DMS79 treated with DMSO at 0.1 percent for 48 hours (cell line): ENCODE results near the gene CST11.

Experiments used
- DNase-seq: peaks from one replicate; lab custom pipeline; 2025; lab: John Stamatoyannopoulos, UW

CST11 gene

DNA sequence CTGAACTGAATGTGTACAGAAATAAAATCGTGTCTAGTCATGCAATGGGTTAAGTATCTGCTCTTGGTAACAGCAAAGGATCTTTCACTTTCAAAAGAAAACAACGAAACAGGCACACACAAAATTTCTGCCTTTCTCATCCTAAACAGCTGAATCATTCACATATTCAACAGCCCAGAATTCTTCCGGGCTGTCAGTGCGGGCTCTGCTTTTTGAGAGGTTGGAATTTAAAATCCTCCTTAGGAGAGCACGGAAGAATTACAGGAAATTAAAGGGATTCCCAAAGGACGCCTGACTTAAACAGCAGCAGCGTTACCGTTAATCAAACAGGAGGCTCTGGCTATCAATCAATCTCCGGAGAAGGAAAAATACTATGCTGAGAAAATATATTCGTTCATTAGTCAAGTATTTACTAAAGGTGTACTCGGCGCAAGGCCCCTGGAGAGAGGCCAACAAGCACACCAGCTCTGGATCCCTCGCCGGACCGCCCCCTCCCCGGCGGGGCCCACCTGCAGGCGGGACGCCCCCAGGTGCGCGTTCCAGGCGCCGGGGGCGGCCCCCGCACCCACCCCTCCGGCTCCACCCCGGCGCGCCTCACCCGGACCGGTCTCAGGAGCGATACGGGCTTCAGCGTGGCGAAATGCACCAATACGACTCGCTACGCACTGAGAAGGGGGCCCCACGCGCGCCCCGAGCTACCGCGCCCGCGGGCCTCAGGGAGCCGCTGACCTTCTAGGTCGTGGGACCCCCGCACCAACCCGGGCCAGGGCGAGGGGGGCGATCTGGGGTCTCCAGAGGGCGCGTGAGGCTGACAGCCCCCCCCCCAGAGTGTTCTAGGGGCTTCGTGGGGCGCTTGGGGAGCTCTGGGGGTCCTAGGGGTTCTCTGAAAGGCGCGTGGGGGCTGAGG is 32.4 kb downstream of the CST11 start:
- DNase-seq, result peak; percentile 3

DNA sequence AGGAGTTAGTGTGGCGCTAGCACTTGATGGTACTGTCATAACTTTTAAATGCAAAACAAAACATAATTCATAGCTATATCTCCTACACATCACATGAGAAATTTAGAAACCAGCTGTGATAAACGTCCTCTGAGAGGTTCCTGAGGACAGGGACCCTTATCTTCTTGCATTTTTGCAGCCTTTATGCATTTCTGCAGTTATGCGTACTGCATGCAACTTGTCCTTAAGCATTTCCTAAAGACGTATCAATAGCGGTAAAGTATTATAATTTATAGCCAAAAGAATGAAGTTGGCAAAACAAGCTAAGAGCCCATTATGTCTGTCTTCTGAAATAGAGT is 33.0 kb downstream of the CST11 start:
- no peak for DNase-seq

GRCh38 chr20:23417861-23418260 is 34.8 kb downstream of the CST11 start:
- DNase-seq, result no peak

- DNase-seq, result no peak
Observed at GRCh38 chr20:23415959-23416583, 36.6 kb downstream of the CST11 start.

- DNase-seq, result no peak
Observed at GRCh38 chr20:23415555-23415954, 37.1 kb downstream of the CST11 start.

DNA sequence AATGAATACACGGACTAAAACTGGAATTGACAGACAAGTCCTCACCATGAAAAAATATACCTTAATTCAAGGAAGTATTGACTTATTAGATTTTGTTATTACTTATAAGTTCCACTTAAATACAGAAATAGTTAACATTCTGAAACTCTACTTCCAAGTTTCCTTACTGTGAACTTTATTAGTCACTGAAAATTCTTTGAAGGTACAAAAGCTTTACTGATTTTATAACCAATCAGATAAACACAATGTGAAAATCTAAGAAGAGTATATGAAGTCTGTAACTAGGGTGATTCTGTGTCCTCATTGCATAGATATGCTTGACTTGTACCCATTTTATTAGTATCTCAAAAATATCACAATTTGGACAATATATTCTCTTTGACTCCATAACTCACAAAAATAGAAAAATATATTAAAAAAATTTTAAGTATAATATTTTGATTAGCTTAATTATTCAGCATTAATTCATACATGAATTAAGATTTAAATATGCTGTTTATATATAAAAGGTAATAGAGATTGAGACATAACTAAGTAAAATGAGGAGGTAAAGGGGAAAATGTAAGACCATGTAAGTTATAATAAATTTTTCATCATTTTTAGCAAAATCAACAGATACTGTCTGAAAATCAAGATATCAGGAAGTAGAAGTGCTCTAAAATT is 38.0 kb downstream of the CST11 start:
- DNase-seq, result no peak

DNA sequence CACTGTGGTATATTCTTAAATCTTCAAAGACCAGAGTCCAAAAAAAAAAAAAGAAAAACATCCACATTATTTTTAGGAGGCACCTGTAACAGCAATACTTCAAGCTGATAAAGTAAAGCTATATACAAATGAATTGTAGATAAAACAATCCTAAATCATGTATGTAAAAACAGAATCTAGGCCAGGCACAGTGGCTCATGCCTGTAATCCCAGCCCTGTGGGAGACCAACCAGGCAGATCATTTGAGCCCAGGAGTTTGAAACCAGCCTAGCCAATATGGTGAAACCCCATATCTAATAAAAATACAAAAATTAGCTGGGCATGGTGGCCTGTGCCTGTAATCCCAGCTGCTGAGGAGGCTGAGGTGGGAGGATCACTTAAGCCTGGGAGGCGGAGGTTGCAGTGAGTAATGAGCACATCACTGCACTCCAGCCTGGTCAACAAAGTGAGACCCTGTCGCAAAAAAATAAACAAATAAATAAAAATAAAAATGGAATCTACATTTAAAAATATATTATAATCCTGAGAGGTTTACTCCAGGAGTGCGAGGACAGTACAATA is 38.7 kb downstream of the CST11 start:
- no peak for DNase-seq

DNA sequence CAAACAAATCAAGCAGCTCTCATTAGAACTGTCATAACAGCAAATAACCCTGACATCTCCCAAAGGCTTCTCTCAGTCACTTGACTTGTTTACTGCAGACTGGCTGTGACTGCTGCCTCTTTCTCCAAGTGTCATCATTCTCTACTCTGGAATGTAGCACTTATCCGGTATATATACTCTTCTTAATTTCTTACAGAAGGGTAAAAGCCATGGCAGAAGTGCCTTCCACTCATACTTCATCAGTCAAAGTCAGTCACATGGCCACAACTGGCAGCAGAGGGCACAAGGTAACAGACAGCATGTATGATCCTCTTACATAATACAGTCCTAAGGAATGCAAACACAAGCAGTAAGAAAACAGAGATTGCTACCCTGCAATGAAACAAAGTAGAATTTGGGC is 40.6 kb downstream of the CST11 start:
- DNase-seq, result no peak

DNA sequence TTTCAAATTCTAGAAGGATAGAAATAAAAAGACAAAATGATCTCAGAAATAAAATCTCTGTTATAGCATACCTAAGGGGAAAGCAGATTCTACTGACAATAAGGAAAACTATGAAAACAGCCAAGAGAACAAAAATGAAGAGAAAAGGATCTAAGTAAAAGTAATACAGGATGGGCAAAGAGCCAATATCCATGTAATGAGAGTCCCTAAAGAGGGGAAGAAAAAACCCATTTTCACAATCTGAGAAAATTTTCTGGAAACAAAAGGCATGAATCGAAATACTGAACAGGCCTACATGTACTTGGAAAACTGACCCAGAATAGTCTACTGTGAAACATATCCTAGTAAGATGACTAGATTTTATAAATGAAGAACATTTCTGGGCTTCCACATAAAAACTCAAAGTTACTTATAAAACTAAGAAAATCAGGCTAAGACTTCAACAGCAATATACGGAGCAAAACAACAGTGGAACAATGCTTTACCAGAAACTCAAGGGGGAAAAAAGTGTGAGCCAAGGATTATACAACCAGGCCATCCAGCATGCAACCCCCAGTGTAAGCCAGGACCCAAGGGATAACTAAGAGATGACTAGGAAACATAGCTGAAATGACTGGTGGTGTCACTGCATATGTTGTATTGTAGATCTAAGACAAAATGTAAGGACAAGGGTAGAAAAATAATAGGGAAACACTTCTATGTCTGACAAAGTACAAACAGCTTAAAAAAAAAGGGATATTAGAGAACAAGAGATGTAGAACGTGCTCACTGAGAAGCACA is 41.6 kb downstream of the CST11 start:
- no peak for DNase-seq

DNA sequence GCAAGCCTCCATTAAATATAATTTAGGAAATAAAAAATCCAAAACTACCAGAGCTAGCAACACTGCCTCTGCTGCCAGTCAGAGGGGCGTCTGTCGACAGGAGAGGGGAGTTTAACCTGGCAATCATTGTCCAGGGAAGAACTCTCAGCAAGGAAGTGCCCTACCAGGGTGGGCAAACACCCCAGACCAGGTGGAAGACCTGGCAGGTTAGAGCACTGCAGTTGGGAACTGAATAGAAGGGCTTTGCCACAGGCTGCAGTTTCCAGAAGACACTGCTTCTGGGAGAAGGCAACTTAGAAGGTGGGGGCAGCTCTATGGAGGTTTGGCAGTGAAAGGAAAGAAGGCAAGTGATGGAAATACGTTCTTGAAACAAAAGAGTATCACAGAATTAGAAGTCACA is 42.9 kb downstream of the CST11 start:
- no peak for DNase-seq

GRCh38 chr20:23408957-23409356 is 43.7 kb downstream of the CST11 start:
- no peak for DNase-seq

DNA sequence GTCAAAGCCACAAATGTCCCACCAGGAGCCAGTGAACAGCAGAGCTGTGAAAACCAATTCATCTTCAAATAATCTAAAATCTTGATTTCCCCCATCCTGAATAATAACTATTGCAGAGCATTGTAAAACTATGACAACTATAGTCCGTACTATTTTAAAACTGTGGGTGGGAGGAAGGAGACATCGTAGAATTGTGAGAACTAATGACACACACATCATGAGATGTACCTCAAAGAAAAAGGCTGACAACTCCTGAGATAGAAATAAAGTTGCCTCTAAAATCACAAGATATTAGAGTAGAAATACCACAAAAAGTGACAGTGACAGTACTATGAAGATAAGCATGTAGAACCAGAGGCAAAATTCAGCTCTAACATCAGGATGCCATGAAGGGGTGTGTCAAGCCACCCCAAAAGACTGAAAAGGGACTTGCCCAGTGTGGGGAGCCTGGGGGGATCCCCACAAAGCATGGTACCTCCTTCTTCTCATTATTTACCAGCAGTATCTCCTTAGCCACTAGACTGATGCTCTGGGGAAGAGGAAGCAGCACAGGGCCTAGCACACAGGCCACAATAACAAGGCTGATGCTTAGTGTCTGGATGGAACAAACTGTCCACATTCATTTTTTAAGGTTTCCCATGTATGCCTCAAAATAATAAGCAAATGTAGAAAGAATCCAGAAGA is 44.8 kb downstream of the CST11 start:
- no peak for DNase-seq

DNA sequence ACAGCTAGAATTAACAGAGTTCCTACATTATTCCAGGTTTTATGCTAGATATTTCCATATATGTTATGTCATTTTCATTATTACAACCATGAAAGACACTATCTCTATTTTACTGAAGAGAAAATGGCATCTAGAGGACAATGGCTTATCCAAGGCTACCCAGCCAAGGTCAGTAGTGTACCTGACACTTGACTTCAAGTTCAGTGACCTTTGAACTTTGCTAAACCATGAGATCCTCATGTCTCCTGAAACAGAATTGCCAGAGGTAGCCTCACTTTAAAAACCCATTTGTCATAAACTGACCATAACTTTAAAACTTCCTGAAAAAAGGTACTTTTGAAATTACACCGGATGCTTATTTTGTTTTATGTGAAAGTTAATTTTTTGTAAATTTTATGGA is 45.8 kb downstream of the CST11 start:
- DNase-seq, result no peak

DNA sequence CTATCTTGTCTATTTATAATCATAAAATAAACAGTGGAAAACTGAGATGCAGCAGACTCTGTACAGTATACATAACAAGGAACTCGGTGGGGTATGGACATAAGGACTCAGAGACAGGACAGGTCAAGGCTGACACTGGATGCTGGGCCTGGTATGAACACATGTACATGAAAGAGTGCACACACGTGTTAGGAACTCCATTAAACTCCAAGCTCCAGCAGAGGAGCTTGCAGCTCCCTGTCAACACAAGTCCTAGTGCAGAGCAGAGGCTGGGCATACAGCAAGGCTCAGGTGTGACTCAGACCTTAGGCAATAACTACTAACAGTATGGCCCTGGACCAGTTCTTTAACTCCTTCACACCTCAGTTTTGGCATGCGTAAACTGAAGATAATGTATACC is 48.5 kb downstream of the CST11 start:
- DNase-seq, result no peak

- DNase-seq, result no peak
Observed at GRCh38 chr20:23403751-23404150, 48.9 kb downstream of the CST11 start.

GRCh38 chr20:23401051-23401450 is 51.6 kb downstream of the CST11 start:
- DNase-seq, result no peak
